H1 (cell line): ENCODE data around the gene OST4. TPM values are rescaled to one million over a fixed set of nuclear protein-coding genes. Genes with fewer than 3 reads are reported as not detected.

Experiments used
- CTCF ChIA-PET: fragments of 300-600 bp; sonication (Branson Sonifier 250); formaldehyde crosslinking; loops from one replicate; lab custom pipeline; 2021; ENCODE audit not compliant: partially characterized antibody; lab: Charles Lee
- POLR2A ChIA-PET: fragments of 300-600 bp; sonication (Branson Sonifier 250); formaldehyde crosslinking; loops from one replicate; lab custom pipeline; 2021; ENCODE audit warnings: inconsistent platforms; ENCODE audit not compliant: partially characterized antibody; lab: Charles Lee
- DNase-seq, 2 experiments: peaks; one replicate each; pipeline versions ENCODE4 v3.0.0 to v3.0.0-alpha.2; 2010 to 2022; ENCODE audit warnings: low spot score in 2 of 2, low read depth in 1 of 2, mixed read lengths in 1 of 2
- FAIRE-seq: peaks from 2 replicates; lab custom pipeline; 2011; peaks lifted over from hg19 to GRCh38; lab: Jason Lieb, UNC
- H2AFZ ChIP-seq: 2 replicates; pipeline ENCODE4 v1.8.1; 2012; ENCODE audit warnings: low read length, inconsistent platforms
- H2AK5ac ChIP-seq: 2 replicates; pipeline ENCODE4 v1.6.1; 2013; ENCODE audit warnings: low read depth, low read length
- H2BK120ac ChIP-seq: replicated peaks from 2 replicates; pipeline ENCODE3; 2013; ENCODE audit warnings: low read depth, low read length, inconsistent platforms
- H2BK12ac ChIP-seq: 2 replicates; pipeline ENCODE4 v1.6.1; 2013; ENCODE audit warnings: low read depth, low read length
- H2BK15ac ChIP-seq: 2 replicates; pipeline ENCODE4 v1.6.1; 2013; ENCODE audit warnings: low read length
- H2BK20ac ChIP-seq: 2 replicates; pipeline ENCODE4 v1.6.1; 2013; ENCODE audit warnings: low read length
- H2BK5ac ChIP-seq: 2 replicates; pipeline ENCODE4 v1.6.1; 2013; ENCODE audit warnings: low read depth, low read length
- H3K14ac ChIP-seq: 2 replicates; pipeline ENCODE4 v1.6.1; 2013; ENCODE audit warnings: inconsistent platforms; ENCODE audit not compliant: insufficient read length
- H3K18ac ChIP-seq: 2 replicates; pipeline ENCODE4 v1.6.1; 2013; ENCODE audit warnings: low read length; ENCODE audit errors: extremely low read depth
- H3K23ac ChIP-seq: 2 replicates; pipeline ENCODE4 v1.6.1; 2013; ENCODE audit warnings: inconsistent platforms; ENCODE audit not compliant: insufficient read length
- H3K23me2 ChIP-seq: 2 replicates; pipeline ENCODE4 v1.6.1; 2013; ENCODE audit warnings: low read depth, low read length
- H3K27ac ChIP-seq: 2 replicates; pipeline ENCODE4 v1.6.1; 2011; ENCODE audit warnings: low read depth, low read length, inconsistent platforms
- H3K27me3 ChIP-seq, 4 experiments: replicated peaks in 1 of 4; 1 replicate in 1 of 4; 2 replicates in 3 of 4; pipeline versions ENCODE4 v1.6.1 to v1.8.1; 2011 to 2013; ENCODE audit warnings: low read length in 3 of 4, mild to moderate bottlenecking in 3 of 4, inconsistent platforms in 2 of 4, mixed read lengths in 2 of 4, moderate library complexity in 1 of 4; ENCODE audit not compliant: control insufficient read depth in 3 of 4, insufficient read depth in 3 of 4; ENCODE audit errors: extremely low read depth in 1 of 4
- H3K36me3 ChIP-seq, 4 experiments: 2 replicates each; pipeline versions ENCODE4 v1.6.1 to v1.8.1; 2011 to 2013; ENCODE audit warnings: mild to moderate bottlenecking in 4 of 4, low read length in 3 of 4, moderate library complexity in 2 of 4, control low read depth in 1 of 4, inconsistent platforms in 1 of 4; ENCODE audit not compliant: insufficient read depth in 4 of 4, control insufficient read depth in 2 of 4
- H3K4ac ChIP-seq: replicated peaks from 2 replicates; pipeline ENCODE3; 2013; ENCODE audit warnings: low read length, low read depth, mixed read lengths, inconsistent platforms; ENCODE audit not compliant: insufficient read length
- H3K4me1 ChIP-seq, 4 experiments: replicated peaks in 1 of 4; 1 replicate in 1 of 4; 2 replicates in 3 of 4; pipeline versions ENCODE4 v1.6.1 to v1.8.1; 2011 to 2013; ENCODE audit warnings: low read length in 3 of 4, inconsistent platforms in 2 of 4, mixed read lengths in 1 of 4; ENCODE audit not compliant: insufficient read depth in 4 of 4, control insufficient read depth in 3 of 4
- H3K4me2 ChIP-seq, 2 experiments: 2 replicates each; pipeline versions ENCODE4 v1.6.1 to v1.8.1; 2011 to 2013; ENCODE audit warnings: low read depth in 2 of 2, low read length in 2 of 2, control low read depth in 1 of 2, inconsistent platforms in 1 of 2, mild to moderate bottlenecking in 1 of 2; ENCODE audit not compliant: insufficient read depth in 1 of 2
- H3K4me3 ChIP-seq, 4 experiments: fragments of 200-600, 300-600 bp in 1 of 4; sonication (generic), shearing (Covaris generic), sonication (Bioruptor Twin) in 1 of 4; 2 replicates each; pipeline versions ENCODE4 v1.5.1 to v1.8.1; 2011 to 2016; ENCODE audit warnings: low read length in 4 of 4, low read depth in 3 of 4, control low read depth in 2 of 4, inconsistent platforms in 2 of 4, mild to moderate bottlenecking in 2 of 4, mixed read lengths in 1 of 4, moderate library complexity in 1 of 4; ENCODE audit not compliant: insufficient read depth in 2 of 4; ENCODE audit errors: extremely low read depth in 1 of 4
- H3K56ac ChIP-seq: replicated peaks from 2 replicates; pipeline ENCODE3; 2013; ENCODE audit warnings: low read depth, mild to moderate bottlenecking, mixed read lengths, low read length, inconsistent platforms; ENCODE audit not compliant: insufficient read length
- H3K79me1 ChIP-seq: 2 replicates; pipeline ENCODE4 v1.6.1; 2013; ENCODE audit warnings: low read depth, low read length, control low read depth
- H3K79me2 ChIP-seq, 2 experiments: 2 replicates each; pipeline versions ENCODE4 v1.6.1 to v1.8.1; 2012 to 2013; ENCODE audit warnings: low read length in 2 of 2, mild to moderate bottlenecking in 2 of 2, inconsistent platforms in 1 of 2; ENCODE audit not compliant: insufficient read depth in 2 of 2, control insufficient read depth in 1 of 2
- H3K9ac ChIP-seq, 4 experiments: replicated peaks in 1 of 4; 1 replicate in 1 of 4; 2 replicates in 3 of 4; pipeline versions ENCODE4 v1.6.1 to v1.8.1; 2011 to 2013; ENCODE audit warnings: low read depth in 3 of 4, low read length in 3 of 4, control low read depth in 2 of 4, mild to moderate bottlenecking in 2 of 4, moderate library complexity in 2 of 4, inconsistent platforms in 1 of 4; ENCODE audit errors: extremely low read depth in 1 of 4
- H3K9me3 ChIP-seq, 2 experiments: 2 replicates each; pipeline versions ENCODE4 v1.6.1 to v1.8.1; 2012 to 2013; ENCODE audit warnings: mild to moderate bottlenecking in 2 of 2, moderate library complexity in 2 of 2, control low read depth in 1 of 2, inconsistent platforms in 1 of 2, low read depth in 1 of 2, low read length in 1 of 2, mixed read lengths in 1 of 2; ENCODE audit not compliant: insufficient read depth in 2 of 2
- H4K20me1 ChIP-seq, 2 experiments: replicated peaks in 1 of 2; 2 replicates each; pipeline versions ENCODE3 to v1.8.1; 2011 to 2013; ENCODE audit warnings: inconsistent platforms in 2 of 2, low read length in 2 of 2, mild to moderate bottlenecking in 1 of 2; ENCODE audit not compliant: insufficient read depth in 2 of 2, control insufficient read depth in 1 of 2
- H4K5ac ChIP-seq: 2 replicates; pipeline ENCODE4 v1.6.1; 2013; ENCODE audit warnings: low read length, low read depth, mixed read lengths, inconsistent platforms; ENCODE audit not compliant: insufficient read length
- H4K8ac ChIP-seq: 2 replicates; pipeline ENCODE4 v1.8.0; 2013; ENCODE audit warnings: mild to moderate bottlenecking, moderate library complexity, low read length, inconsistent platforms; ENCODE audit not compliant: insufficient read depth; ENCODE audit errors: extremely low read depth
- H4K91ac ChIP-seq: replicated peaks from 2 replicates; pipeline ENCODE3; 2013; ENCODE audit warnings: low read length, mixed read lengths, inconsistent platforms; ENCODE audit not compliant: insufficient read length
- ASH2L ChIP-seq: fragments of 200-600, 300-600 bp; sonication (generic); IDR thresholded peaks from one replicate; pipeline ENCODE4 v1.7.1; 2017; ENCODE audit warnings: low read length
- BACH1 ChIP-seq: IDR thresholded peaks from 2 replicates; pipeline ENCODE4 v1.6.1; 2012; ENCODE audit warnings: low read length, improper control_type of control experiment
- CBX5 ChIP-seq: fragments of 300-800, 300-1000 bp; sonication (generic); IDR thresholded peaks from 2 replicates; pipeline ENCODE4 v1.7.1; 2016; ENCODE audit warnings: antibody characterized with exemption, low read length, low read depth
- CEBPB ChIP-seq: IDR thresholded peaks from 2 replicates; pipeline ENCODE4 v1.6.1; 2012; ENCODE audit warnings: low read depth, low read length
- CHD1 ChIP-seq: IDR thresholded peaks from 2 replicates; pipeline ENCODE4 v1.6.1; 2012; ENCODE audit warnings: low read depth, low read length, improper control_type of control experiment
- CHD2 ChIP-seq: IDR thresholded peaks from 2 replicates; pipeline ENCODE4 v1.6.1; 2012; ENCODE audit warnings: low read length, improper control_type of control experiment
- EGR1 ChIP-seq: IDR thresholded peaks from 2 replicates; pipeline ENCODE4 v1.6.1; 2011; ENCODE audit warnings: low read depth, low read length, borderline replicate concordance
- EZH2 ChIP-seq: fragments of 200-600 bp; sonication (generic); IDR thresholded peaks from 2 replicates; pipeline ENCODE4 v1.7.1; 2012; ENCODE audit warnings: low read depth, mild to moderate bottlenecking, moderate library complexity, low read length, inconsistent platforms; ENCODE audit not compliant: severe bottlenecking
- JUND ChIP-seq: IDR thresholded peaks from 2 replicates; pipeline ENCODE4 v1.6.1; 2011; ENCODE audit warnings: mild to moderate bottlenecking, improper control_type of control experiment, low read length
- KDM4A ChIP-seq: IDR thresholded peaks from one replicate; pipeline ENCODE4 v1.7.1; 2012; ENCODE audit warnings: low read depth, mild to moderate bottlenecking, moderate library complexity, low read length, inconsistent platforms; ENCODE audit not compliant: severe bottlenecking
- KDM5A ChIP-seq: fragments of 200-600 bp; IDR thresholded peaks from 2 replicates; pipeline ENCODE4 v1.7.1; 2012; ENCODE audit warnings: mild to moderate bottlenecking, low read length, inconsistent platforms, mixed read lengths
- RAD21 ChIP-seq, 2 experiments: IDR thresholded peaks in 1 of 2; conservative IDR thresholded peaks in 1 of 2; 2 replicates each; pipeline ENCODE4 v1.6.1; 2011; ENCODE audit warnings: low read depth in 2 of 2, low read length in 2 of 2, improper control_type of control experiment in 1 of 2, inconsistent platforms in 1 of 2, mild to moderate bottlenecking in 1 of 2, moderate library complexity in 1 of 2
- TAF7 ChIP-seq: optimal IDR thresholded peaks from 2 replicates; pipeline ENCODE3; 2011; ENCODE audit warnings: low read depth, mild to moderate bottlenecking, inconsistent platforms, low read length, moderate library complexity, borderline replicate concordance
- WGBS, 2 experiments: shearing (Covaris generic) in 1 of 2; methylation state at CpG; one replicate each; pipeline versions ENCODE4 v1.1.6 to v1.1.7; 2013 to 2015; ENCODE audit warnings: low lambda C conversion rate in 2 of 2, mixed read lengths in 2 of 2, inconsistent platforms in 1 of 2, low coverage in 1 of 2, missing lambda C conversion rate in 1 of 2; ENCODE audit not compliant: insufficient replicate concordance in 2 of 2, insufficient coverage in 1 of 2, insufficient read length in 1 of 2; ENCODE audit errors: extremely low coverage in 1 of 2, missing lambda C conversion rate in 1 of 2; 5-methylcytosine and 5-hydroxymethylcytosine counted together
- polyA plus RNA-seq, 7 experiments: library from polyadenylated mRNA; depleted of rRNA in 3 of 7; stranded (reverse) in 5 of 7; unstranded in 2 of 7; fragments of >200 nt in 5 of 7; fragments of 200-250 nt in 2 of 7; gene quantifications; 1 replicate in 5 of 7; 2 replicates in 1 of 7; 4 replicates in 1 of 7; pipeline versions ENCODE4 v1.2.1 to v1.2.3, GENCODE V29; 2011 to 2013; ENCODE audit warnings: missing spikeins in 2 of 7, mixed read lengths in 2 of 7
- total RNA-seq: library from RNA; stranded (reverse); fragmentation: NEBNext Ultra II Directional; extraction: Animal tissue kit (Norgen Biotek cat#: 25700); gene quantifications from 2 replicates; pipeline ENCODE4 v1.2.1, GENCODE V29; 2021

OST4 gene
- total and polyA plus RNA-seq, 2 of the 8 experiments (the other 6 are each of a cell fraction or from before 2014, with no cell fraction given) = 225 to 865 TPM

DNA sequence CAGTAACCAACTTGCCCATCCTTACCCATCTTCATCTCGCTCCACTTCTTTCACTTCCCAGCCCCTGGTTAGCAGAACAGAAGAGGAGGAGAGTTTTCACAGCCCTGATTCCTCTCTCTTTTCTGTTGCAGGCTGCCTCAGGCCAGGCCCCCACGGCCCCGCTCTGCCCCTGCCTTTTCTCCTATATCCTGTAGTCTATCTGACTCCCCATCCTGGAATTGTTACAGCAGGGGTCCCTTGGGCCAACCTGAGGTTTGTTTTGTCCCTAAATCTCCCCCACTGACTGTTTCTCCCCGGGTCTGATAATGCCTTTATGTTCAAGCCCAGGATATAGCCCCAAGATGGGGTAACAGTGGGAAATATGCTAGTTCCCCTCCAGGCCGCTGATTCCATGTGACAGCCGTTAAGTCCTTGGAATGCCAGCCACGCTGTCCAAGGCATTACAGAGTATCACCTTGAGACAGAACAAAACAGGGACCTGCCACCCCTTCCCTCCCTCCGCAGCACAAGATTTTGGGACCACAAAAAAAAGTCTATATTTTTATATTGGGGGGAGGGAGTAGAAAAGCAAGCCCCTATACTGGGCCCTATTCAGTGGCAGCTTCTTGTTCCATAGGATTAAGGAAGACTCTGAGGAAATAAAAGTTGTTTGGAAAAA lies 1.4 kb downstream of the OST4 start:
- DNase-seq (no peak), FAIRE-seq (no peak)
- WGBS, 2 experiments = 91% methylated on average over 8 of the region's 8 CpGs; no CpG with 5 or more reads in 1 of the 2 experiments
- Histone ChIP-seq H3K14ac (no peak overlapping the region), H3K27me3 (no peaks in the 10 kb centered on the region), H4K8ac (no peak overlapping the region), H4K20me1 (peaks cover 3 to 6% of the 10 kb centered on the region in 2 experiments), H2BK20ac (no peak overlapping the region), H3K9ac (no peak overlapping the region), H2BK5ac (no peak overlapping the region), H3K23me2 (peaks cover 14% of the 10 kb centered on the region; the same call in 1 of the 2 replicates), H3K79me1 (peaks cover 12% of the 10 kb centered on the region; the same call in 1 of the 2 replicates), H3K27ac (no peak overlapping the region), H3K56ac (no peak overlapping the region), H2AFZ (no peak overlapping the region), H4K5ac (no peak overlapping the region), H2BK12ac (no peak overlapping the region), H3K4ac (no peak overlapping the region), H3K4me1 (peaks cover 0 to 7% (median 4%) of the 10 kb centered on the region in 4 experiments; a peak in 5 of 7 replicates), H2BK120ac (no peak overlapping the region), H3K4me2 (peak overlapping the region; percentile 94 to 99), H3K9me3 (no peaks in the 10 kb centered on the region), H3K18ac (no peak overlapping the region), H3K23ac (no peak overlapping the region), H3K36me3 (peaks cover 10 to 34% (median 16%) of the 10 kb centered on the region in 4 experiments; a peak in 7 of 8 replicates), H4K91ac (no peak overlapping the region), H2AK5ac (no peak overlapping the region), H3K4me3 (peak overlapping the region; percentile 82 to 99 (median 93); a peak in 6 of 8 replicates), H2BK15ac (no peak overlapping the region), H3K79me2 (peaks cover 0 to 12% of the 10 kb centered on the region in 2 experiments; a peak in 3 of 4 replicates)
- CTCF ChIA-PET = interaction anchor here (1.6 kb wide), 1 partner anchor 11 kb away, joined by 3 read pairs; no protein-coding TSS in a partner anchor
- POLR2A ChIA-PET = interaction anchor here (0.5 to 18.5 kb wide), 3 partner anchors 13 to 124 kb away, joined by 5 to 441 read pairs (median 63); partner anchors contain the start of gene AGBL5
- TF ChIP-seq TAF7 (no peak), CHD1 (no peak), RAD21 (IDR thresholded peaks at IDR 0.05 in 1 of 2, conservative IDR thresholded peaks at IDR 0.05 in 1 of 2; ENCODE audit: low read depth in 2 of 2, low read length in 2 of 2) (no peak), CHD2 (no peak), KDM5A (no peak), EGR1 (no peak), BACH1 (no peak), CBX5 (no peak), CEBPB (no peak), ASH2L (no peak), EZH2 (no peak), JUND (no peak), KDM4A (no peak)
